NCI-H1092 (cell line): Measurements from ENCODE around the gene TTC32.

Experiments used
- DNase-seq: peaks from one replicate; lab custom pipeline; 2025; lab: John Stamatoyannopoulos, UW

Gene TTC32

GRCh38 chr2:19850056-19851050, 51.4 kb downstream of the TTC32 start:
- DNase-seq, result no peak

- no peak for DNase-seq
Observed at GRCh38 chr2:19848952-19849351, 52.8 kb downstream of the TTC32 start.

GRCh38 chr2:19848029-19848750, 53.6 kb downstream of the TTC32 start:
- no peak for DNase-seq

GRCh38 chr2:19847486-19847885, 54.3 kb downstream of the TTC32 start:
- DNase-seq, result no peak
